SK-N-SH treated with all-trans-retinoic acid at 6 μM for 48 hours (cell line): ENCODE measurements around the gene SMIM15.

Experiments
- ARNTL ChIP-seq: fragments of 450-650 bp; formaldehyde crosslinking; IDR thresholded peaks from 2 replicates; pipeline ENCODE4 v1.5.0; 2020; ENCODE audit warnings: low read depth, mild to moderate bottlenecking, moderate library complexity, borderline replicate concordance
- CSDC2 ChIP-seq: fragments of 250-450 bp; sonication (Bioruptor Pico); IDR thresholded peaks from 2 replicates; pipeline ENCODE4 v1.5.0; 2020; ENCODE audit warnings: mild to moderate bottlenecking, moderate library complexity
- RARB ChIP-seq: fragments of 250-450 bp; sonication (Bioruptor Pico); IDR thresholded peaks from 2 replicates; pipeline ENCODE4 v1.8.0; 2021; ENCODE audit warnings: mild to moderate bottlenecking, moderate library complexity
- ZC3H10 ChIP-seq: fragments of 250-450 bp; sonication (Bioruptor Pico); IDR thresholded peaks from 2 replicates; pipeline ENCODE4 v1.5.1; 2021; ENCODE audit warnings: mild to moderate bottlenecking, moderate library complexity
- ZFP30 ChIP-seq: fragments of 450-650 bp; formaldehyde crosslinking; IDR thresholded peaks from 2 replicates; pipeline ENCODE4 v1.5.0; 2022; ENCODE audit warnings: mild to moderate bottlenecking, moderate library complexity
- ZNF565 ChIP-seq: fragments of 450-650 bp; formaldehyde crosslinking; conservative IDR thresholded peaks from 2 replicates; pipeline ENCODE4 v1.5.0; 2020; ENCODE audit warnings: low read depth, mild to moderate bottlenecking, moderate library complexity
- TF ChIP-seq, protein P1 (sequence below): fragments of 250-450 bp; sonication (Bioruptor Pico); IDR thresholded peaks from 2 replicates; pipeline ENCODE4 v1.5.0; 2020; ENCODE audit warnings: mild to moderate bottlenecking, moderate library complexity
- TF ChIP-seq, protein P2 (sequence below): fragments of 250-450 bp; sonication (Bioruptor Pico); IDR thresholded peaks from 2 replicates; pipeline ENCODE4 v1.8.0; 2020; ENCODE audit warnings: mild to moderate bottlenecking, moderate library complexity, borderline replicate concordance

- TF ChIP-seq CSDC2 (CRISPR knock-in tag), result no peak
- TF ChIP-seq, protein P1, sequence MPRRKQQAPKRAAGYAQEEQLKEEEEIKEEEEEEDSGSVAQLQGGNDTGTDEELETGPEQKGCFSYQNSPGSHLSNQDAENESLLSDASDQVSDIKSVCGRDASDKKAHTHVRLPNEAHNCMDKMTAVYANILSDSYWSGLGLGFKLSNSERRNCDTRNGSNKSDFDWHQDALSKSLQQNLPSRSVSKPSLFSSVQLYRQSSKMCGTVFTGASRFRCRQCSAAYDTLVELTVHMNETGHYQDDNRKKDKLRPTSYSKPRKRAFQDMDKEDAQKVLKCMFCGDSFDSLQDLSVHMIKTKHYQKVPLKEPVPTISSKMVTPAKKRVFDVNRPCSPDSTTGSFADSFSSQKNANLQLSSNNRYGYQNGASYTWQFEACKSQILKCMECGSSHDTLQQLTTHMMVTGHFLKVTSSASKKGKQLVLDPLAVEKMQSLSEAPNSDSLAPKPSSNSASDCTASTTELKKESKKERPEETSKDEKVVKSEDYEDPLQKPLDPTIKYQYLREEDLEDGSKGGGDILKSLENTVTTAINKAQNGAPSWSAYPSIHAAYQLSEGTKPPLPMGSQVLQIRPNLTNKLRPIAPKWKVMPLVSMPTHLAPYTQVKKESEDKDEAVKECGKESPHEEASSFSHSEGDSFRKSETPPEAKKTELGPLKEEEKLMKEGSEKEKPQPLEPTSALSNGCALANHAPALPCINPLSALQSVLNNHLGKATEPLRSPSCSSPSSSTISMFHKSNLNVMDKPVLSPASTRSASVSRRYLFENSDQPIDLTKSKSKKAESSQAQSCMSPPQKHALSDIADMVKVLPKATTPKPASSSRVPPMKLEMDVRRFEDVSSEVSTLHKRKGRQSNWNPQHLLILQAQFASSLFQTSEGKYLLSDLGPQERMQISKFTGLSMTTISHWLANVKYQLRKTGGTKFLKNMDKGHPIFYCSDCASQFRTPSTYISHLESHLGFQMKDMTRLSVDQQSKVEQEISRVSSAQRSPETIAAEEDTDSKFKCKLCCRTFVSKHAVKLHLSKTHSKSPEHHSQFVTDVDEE, result no peak
- TF ChIP-seq RARB (CRISPR knock-in tag), result no peak
- TF ChIP-seq ZC3H10, result no peak
- TF ChIP-seq ZFP30 (CRISPR knock-in tag), result no peak
- TF ChIP-seq ZNF565 (CRISPR knock-in tag), result no peak
- no peak for TF ChIP-seq ARNTL (CRISPR knock-in tag)
- TF ChIP-seq, protein P2, sequence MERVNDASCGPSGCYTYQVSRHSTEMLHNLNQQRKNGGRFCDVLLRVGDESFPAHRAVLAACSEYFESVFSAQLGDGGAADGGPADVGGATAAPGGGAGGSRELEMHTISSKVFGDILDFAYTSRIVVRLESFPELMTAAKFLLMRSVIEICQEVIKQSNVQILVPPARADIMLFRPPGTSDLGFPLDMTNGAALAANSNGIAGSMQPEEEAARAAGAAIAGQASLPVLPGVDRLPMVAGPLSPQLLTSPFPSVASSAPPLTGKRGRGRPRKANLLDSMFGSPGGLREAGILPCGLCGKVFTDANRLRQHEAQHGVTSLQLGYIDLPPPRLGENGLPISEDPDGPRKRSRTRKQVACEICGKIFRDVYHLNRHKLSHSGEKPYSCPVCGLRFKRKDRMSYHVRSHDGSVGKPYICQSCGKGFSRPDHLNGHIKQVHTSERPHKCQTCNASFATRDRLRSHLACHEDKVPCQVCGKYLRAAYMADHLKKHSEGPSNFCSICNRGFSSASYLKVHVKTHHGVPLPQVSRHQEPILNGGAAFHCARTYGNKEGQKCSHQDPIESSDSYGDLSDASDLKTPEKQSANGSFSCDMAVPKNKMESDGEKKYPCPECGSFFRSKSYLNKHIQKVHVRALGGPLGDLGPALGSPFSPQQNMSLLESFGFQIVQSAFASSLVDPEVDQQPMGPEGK (CRISPR knock-in tag), result no peak
These were observed 42.7 kb upstream of the SMIM15 start for GRCh38 chr5:61205013-61205412.
